GM19099 (cell line): ENCODE measurements around the gene UBE2V1.
A peak's percentile ranks its signal among the peaks of the same experiment; 100 is the strongest.

ENCODE experiments used
- POLR2A ChIP-seq: IDR thresholded peaks from 3 replicates; pipeline ENCODE4 v1.6.1; 2011; ENCODE audit warnings: low read depth; ENCODE audit not compliant: insufficient read length; ENCODE audit errors: extremely low read depth

The UBE2V1 gene

DNA sequence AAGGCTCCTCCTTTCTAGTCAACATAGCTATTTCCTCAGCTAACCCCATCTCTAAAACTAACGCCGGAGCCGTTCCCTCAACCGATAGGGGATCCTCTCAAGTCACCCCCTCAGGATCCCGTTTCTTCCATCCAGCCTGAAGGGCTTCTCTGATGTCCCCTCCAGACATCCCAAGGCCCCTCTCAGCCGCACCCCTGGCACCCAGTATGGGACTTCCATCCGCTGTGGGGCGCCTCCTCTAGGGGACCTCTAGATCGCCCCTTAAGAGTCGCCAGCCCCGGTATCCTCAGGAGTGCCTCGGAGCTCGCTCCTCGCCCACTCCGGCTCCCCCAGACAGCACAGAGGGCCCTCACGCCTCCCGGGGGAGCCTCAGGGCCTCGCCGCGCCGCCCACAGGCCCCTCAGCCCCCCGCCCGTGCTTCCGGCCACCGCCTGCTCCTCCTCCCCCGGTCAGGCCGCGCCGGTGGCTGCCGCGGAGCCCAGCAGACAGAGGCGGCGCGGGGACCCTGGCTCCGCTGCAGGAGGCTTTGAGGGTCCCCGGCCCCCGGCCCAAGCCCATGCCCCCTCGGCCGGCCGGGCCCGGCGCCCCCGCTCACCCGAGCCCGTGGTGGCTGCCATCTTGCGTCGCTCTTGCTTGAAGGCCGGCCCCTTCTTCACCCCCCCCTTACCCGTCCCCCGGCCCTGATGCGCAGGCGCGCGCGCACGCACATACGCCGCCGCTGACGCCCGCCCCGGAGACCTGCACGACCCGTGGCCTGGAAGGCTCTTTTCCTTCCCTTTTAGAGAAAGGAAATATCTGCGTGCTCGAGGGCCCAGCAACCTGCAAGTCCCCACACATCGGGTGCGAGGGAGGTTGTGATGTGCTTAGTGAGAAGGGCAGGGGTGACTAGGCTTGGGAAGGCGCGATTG lies at the start of gene UBE2V1:
TSS of gene UBE2V1 (minus strand) at position 639 of the 908 bp plus-strand sequence. CDS start at position 617, 22 bp downstream.
- peak; percentile 86 for TF ChIP-seq POLR2A

DNA sequence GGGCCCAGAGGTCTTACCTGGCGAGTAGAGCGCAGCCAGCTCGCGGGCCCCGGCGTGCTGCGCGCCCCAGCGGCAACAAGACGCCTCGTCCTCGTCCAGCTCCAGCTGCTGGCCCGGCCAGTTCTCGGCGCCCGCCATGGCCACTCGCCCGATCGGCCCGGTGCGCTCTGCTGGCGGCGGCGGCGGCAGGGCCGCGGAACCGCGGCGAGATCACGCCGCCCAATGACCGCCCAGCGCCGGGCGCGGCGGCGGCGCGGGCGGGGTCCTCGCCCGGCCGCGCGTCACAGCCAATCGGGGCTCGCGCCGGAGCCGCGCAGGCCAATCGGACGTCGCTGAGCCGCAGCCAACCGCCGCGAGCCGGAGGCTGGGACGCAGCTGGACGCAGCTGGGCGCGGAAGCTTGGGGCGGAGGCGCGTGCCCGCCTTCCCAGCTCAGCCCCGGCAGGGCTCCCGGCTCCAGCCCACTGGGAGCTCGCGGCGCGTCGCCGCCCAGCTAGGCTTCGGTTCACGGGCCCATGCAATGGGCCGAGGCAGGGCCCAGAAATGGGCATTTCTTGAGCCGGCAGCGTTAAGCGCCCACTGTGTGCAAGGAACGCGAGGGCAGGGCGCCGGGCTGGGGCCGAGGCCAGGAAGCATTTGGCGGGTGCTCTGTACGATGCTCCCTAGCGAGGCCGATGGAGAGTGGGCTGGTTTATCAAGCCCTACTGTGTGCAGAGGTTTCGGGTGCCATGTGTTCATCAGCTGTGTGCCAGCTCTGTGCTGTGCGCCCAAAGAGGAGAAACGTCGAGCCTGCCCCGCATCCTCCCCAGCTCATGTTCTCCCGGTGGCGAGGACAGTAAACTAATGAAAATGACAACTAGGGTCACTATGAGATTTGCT lies 40.8 kb upstream of the UBE2V1 start, which contains the start of gene PEDS1:
TSS of gene PEDS1 (minus strand) at position 224 of the 878 bp plus-strand sequence. CDS start at position 138, 86 bp downstream.
- TF ChIP-seq POLR2A = peak; percentile 88

DNA sequence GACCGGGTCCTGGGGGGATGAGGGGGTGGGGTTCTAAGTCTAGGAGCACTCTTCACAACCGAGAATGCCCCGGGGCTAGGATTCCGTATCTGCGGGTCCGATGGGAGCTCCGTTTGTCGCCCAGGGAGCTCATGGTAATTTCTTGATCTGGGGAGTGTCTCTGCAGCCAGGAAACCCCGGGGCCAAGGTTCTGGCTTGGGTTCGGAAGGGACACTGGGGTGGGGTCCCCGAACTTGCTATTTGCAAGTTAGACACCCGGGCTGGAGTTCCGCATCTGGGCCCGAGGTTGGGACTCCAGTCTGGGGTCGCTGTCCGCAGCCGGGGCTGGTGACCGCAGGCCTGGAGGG lies 40.2 kb upstream of the UBE2V1 start:
- no peak for TF ChIP-seq POLR2A

DNA sequence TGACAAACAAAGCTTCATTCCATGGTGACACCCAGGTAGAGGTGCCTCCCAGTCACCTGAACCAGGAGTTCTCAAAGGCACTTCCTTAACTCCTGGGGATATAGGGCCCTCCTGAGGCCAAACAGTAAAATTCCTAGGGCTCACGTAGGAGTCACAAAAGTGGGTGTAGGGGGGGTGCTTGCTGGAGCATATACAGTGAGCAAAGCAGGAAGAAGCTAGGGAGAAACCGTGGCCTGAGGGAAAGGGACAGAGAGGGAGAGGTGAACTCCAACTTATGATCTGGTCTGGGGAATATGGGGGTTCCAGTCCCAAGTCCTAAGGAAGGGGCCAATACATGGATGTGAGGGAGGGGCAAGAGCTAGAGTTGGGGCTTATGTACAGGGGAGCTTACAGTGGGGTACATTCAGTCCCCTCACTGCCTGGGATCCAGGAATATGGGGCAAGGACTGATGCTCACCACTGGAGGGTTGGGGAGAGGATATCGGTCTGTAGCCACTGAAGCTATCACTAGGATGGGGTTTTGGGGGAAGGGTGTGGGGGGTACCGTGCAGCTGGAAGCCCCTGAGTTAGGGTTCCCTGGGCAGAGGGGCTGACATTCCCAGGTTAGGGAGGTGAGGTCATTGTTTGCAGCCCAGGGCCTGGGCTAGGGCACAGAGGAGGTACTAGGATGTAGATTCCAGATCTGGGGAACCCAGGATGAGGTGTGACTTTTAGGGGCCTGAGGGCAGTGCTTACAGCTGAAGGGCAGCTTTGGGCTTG lies 39.6 kb upstream of the UBE2V1 start:
- TF ChIP-seq POLR2A = no peak

- no peak for TF ChIP-seq POLR2A
These were observed 38.2 kb upstream of the UBE2V1 start for GRCh38 chr20:50151034-50151743.

GRCh38 chr20:50149481-50150254 lies 36.7 kb upstream of the UBE2V1 start:
- no peak for TF ChIP-seq POLR2A

DNA sequence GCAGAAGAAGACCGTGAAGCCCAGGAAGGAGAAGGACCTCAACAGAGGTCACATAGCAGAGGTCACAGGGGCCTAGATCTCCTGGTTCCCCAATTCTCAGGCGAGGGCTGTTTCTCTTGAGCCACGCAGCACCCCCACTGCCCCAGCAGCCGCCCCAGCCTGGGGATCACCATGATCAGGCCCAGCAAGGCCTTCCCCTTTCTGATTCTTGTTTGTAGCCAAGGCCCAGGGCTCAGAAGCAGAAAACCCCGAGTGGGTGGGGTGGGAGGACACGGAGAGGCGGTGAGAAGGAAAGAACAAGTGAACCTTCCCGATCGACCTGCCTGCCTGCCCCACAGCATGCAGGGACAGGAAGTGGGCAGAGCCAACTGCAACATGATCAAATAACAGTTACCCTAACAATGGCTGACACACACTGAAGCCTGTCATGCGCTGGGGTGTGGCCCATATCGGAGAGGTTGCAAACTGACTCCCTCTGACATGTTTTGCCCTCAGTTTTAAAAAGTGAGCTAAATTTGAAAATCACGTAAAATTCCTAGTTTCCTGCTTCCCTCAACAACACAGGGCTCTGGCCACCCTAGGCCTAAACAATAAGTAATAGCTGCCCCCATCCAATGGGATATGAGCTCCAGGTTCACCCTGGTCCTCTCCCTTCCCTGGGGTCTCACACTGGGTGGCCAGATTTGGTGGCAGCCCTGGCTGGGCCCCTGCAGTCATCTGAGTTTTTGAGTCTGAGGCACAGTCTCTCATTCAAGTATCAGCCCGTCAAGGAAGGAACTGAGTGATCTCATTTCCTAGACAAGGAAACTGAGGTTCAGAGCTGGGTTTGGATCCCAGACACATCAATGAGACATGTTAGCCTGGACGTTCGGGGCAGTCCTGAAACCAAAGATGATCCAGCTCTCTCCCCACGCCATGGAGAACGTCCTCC lies 34.0 kb upstream of the UBE2V1 start:
- no peak for TF ChIP-seq POLR2A

- TF ChIP-seq POLR2A = no peak
These were observed 33.3 kb upstream of the UBE2V1 start for GRCh38 chr20:50146214-50146613.

- no peak for TF ChIP-seq POLR2A
These were observed 32.6 kb upstream of the UBE2V1 start for GRCh38 chr20:50145566-50145965.

DNA sequence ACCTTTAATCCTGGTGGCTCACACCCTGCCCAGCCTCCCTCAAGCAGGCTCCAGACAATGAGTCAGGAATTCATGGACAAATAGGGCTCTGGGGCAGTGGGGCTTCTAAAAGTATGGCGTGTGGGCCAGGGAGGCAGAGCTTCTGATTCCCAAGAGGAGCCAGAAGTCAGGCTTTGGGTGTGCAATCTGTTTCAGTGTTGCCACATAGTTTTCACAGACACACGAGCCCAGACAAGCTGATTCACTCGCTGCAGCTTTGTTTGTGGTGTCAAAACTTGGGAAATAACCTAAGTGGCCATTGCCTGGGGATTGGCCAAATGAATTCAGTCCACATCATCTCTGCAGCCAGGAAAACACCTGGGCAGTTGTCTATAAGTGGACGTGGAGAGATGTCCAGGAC lies 31.4 kb upstream of the UBE2V1 start:
- TF ChIP-seq POLR2A = no peak

- no peak for TF ChIP-seq POLR2A
These were observed 29.9 kb upstream of the UBE2V1 start for GRCh38 chr20:50142812-50143211.

- TF ChIP-seq POLR2A = no peak
These were observed 29.0 kb upstream of the UBE2V1 start for GRCh38 chr20:50141811-50142561.
